ENCODE results near the gene C1QTNF6. TPM values are rescaled to one million over a fixed set of nuclear protein-coding genes. Genes with fewer than 3 reads are reported as not detected.

The C1QTNF6 gene
- total and polyA plus RNA-seq, 2 donors (not counting 3 experiments of a cell fraction or from before 2014, with no cell fraction given): 20.2 to 27.6 TPM

DNA sequence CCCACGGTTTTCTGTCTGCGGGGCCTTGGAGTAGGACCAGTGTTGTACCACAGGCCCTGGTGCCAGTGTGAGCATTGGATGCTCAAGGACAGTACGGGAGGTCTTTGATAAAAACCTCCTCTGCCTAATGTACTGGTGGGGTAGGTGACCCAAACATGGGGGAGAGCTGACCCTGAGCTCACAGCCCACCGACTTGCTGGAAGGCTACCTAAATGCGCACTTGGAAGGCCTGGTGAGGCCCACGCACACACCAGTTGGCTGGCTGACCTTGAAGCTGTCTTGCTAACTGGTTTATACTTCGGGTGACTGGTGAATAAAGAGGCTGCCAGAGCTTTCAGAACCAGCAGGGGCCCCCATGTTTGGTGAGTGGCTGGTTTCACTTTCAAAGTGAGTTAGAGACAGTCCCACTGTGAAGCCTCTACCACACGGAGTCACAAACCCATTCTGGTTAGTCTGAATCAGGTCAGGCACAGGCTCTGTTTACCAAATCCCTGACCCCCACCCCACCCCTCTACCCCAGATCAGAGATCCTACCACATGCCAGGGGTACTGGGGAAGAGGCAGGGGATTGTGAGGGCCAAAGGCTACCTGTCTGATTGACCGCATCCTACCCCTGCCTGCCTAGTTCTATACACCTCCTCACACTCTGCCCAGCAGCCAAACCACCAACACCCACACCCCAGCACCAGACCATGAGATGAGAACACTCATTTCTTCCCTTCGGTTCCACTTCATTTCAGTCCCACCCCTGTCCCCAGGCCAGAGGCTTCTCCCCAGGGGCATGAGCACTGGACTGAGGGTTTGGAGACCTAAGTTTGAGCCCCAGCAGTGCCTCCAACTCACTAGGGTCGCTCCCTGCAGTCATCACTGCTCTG is 25.6 kb downstream of the C1QTNF6 start:
- H3K9me1 ChIP-seq (replicated peaks; ENCODE audit: control insufficient read depth, extremely low read depth, insufficient read depth, low read length): no peaks in the 10 kb centered on the region
- no peak overlapping the region for H2AFZ ChIP-seq (ENCODE audit: low read depth, low read length)
- H3K27me3 ChIP-seq (ENCODE audit: control insufficient read depth in 2 of 2, insufficient read depth in 2 of 2, low read length in 2 of 2): no peaks in the 10 kb centered on the region
- no peak for TF ChIP-seq GATA2 (IDR thresholded peaks at IDR 0.05; ENCODE audit: insufficient read depth, insufficient read length, low read depth, low read length)
- no peak for TF ChIP-seq MYC (IDR thresholded peaks at IDR 0.05; ENCODE audit: low read depth, low read length)
- no peak for TF ChIP-seq POLR2A (IDR thresholded peaks at IDR 0.05; ENCODE audit: low read depth, low read length)
- TF ChIP-seq CTCF (IDR thresholded peaks at IDR 0.05; ENCODE audit: extremely low read depth in 1 of 2, insufficient read depth in 1 of 2, low read depth in 1 of 2, low read length in 2 of 2): no peak
- TF ChIP-seq, protein P1, sequence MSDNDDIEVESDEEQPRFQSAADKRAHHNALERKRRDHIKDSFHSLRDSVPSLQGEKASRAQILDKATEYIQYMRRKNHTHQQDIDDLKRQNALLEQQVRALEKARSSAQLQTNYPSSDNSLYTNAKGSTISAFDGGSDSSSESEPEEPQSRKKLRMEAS (IDR thresholded peaks at IDR 0.05; ENCODE audit: insufficient read depth, insufficient read length): no peak
- no peak for TF ChIP-seq EZH2 (IDR thresholded peaks at IDR 0.05; ENCODE audit: borderline replicate concordance, low read depth, low read length, severe bottlenecking)
- no peak for TF ChIP-seq FOS (IDR thresholded peaks at IDR 0.05; ENCODE audit: borderline replicate concordance, insufficient read depth, low read length)
- no peak for TF ChIP-seq POLR2AphosphoS5 (IDR thresholded peaks at IDR 0.05; ENCODE audit: insufficient read depth, low read depth, low read length)
- TF ChIP-seq JUN (IDR thresholded peaks at IDR 0.05; ENCODE audit: borderline replicate concordance, insufficient read depth, insufficient read length, low read depth): no peak
- no peaks in the 10 kb centered on the region for H3K36me3 ChIP-seq (ENCODE audit: control insufficient read depth in 2 of 2, extremely low read depth in 1 of 2, insufficient read depth in 2 of 2, low read length in 2 of 2)
- no peak overlapping the region for H3K4me3 ChIP-seq (replicated peaks in 1 of 3; ENCODE audit: insufficient read depth in 1 of 3, low read depth in 1 of 3, low read length in 3 of 3)
- H3K79me2 ChIP-seq (ENCODE audit: control insufficient read depth, insufficient read depth, low read length): no peaks in the 10 kb centered on the region
- intact Hi-C loops (cut with micrococcal nuclease): no loop called here
- no peaks in the 10 kb centered on the region for H3K4me1 ChIP-seq (ENCODE audit: control insufficient read depth, extremely low read depth, insufficient read depth, low read length)
- ChIA-PET CTCF (interaction anchor here (1.1 to 3.1 kb wide), 4 partner anchors 34 to 37 kb away, joined by 4 to 21 read pairs (median 8); no protein-coding TSS in a partner anchor), POLR2A (no interaction called here)
- no peaks in the 10 kb centered on the region for H3K9me3 ChIP-seq (replicated peaks; ENCODE audit: control insufficient read depth, insufficient read depth, low read length)
- no TSS peak for BruUV-seq (replicated peaks)
- dilution Hi-C loops (cut with MboI; ENCODE audit: extremely low pct_ligation_motif_present, low sequenced_read_pairs): no loop called here
- no peaks in the 10 kb centered on the region for H4K20me1 ChIP-seq (replicated peaks; ENCODE audit: control insufficient read depth, extremely low read depth, insufficient read depth, low read length)
- FAIRE-seq (no peak), DNase-seq (ENCODE audit: low read depth, low spot score) (no peak)
- no peak overlapping the region for H3K9ac ChIP-seq (replicated peaks; ENCODE audit: extremely low read depth, insufficient read depth, low read length)
- H3K4me2 ChIP-seq (ENCODE audit: insufficient read depth, low read length): no peak overlapping the region
- no peak overlapping the region for H3K27ac ChIP-seq (ENCODE audit: insufficient read depth, low read depth, low read length)

All from endothelial cell of umbilical vein (primary cell).